Stimulated activated CD4-positive, alpha-beta T cell treated with anti-CD3 and anti-CD28 coated beads, TNF-alpha, amount 100 ng/mL, for 1 hour (primary cell): ENCODE measurements around the gene SKI.
A peak's percentile ranks its signal among the peaks of the same experiment; 100 is the strongest.
"Not testable (repeated sequence)": the region's sequence is repeated elsewhere in the genome, so short reads cannot be mapped to it uniquely, and the experiment has no call there.

Experiments
- DNase-seq, 3 donors: peaks; one replicate each; pipeline ENCODE4 v3.0.0-alpha.2; 2020; ENCODE audit warnings: low read depth in 3 of 3, low spot score in 1 of 3

The SKI gene

DNA sequence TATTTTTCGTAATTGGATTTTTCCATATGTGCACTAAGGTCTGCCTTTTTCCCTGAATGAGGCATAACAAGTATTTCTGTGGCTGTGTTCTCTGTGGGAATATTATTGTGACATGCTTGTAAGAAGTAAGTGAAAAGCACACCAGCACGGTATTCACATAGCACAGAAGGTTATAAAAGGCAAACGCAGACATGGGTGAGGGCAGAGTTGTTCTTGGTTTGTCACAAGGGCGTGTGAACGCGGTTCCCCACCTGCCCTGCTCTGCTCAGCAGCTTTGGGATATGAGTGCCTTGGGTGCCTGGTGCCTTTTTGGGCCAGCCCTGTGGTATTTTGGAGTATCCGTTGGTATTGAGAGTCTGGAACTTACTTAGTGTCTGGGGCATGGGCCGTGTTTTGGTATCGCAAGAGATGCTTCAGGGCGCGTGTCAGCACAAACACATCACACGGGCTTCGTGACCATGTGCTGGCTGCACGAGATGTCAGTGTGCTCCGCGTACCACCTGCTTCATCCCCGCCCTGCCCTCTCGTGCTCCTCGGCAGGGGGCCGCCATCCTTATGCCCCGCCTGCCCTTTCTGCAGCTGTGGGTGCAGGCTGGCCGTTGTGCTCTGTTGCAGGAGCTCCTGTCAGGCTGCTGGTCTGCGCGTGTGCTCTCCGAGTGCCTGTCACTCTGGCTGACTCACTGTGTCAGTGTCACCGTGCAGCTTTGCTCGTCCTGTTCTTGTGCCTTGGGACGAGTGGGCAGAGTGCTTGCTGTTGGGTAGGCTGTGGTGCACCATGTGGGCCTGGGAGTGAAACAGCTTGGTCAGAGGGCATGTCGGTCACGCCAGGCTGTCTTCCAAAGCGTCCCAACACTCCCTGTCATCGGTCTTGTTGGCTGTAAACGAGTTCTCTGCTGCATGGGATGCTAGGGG is 15.0 kb downstream of the SKI start:
- no peak for DNase-seq

DNA sequence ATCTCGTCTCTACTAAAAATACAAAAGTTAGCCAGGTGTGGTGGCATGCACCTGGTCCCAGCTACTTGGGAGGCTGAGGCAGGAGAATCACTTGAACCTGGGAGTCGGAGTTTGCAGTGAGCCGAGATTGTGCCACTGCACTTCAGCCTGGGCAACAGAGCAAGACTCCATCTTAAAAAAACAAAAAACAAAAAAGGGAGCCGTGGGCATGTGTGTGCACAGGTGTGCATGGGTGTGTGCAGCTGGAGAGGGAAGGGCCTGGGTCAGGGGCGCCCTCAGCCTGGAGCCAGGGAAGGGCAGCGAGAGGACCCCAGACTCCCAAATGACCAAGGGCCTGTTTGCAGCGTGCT is 18.9 kb downstream of the SKI start:
- DNase-seq, result not testable (repeated sequence)

DNA sequence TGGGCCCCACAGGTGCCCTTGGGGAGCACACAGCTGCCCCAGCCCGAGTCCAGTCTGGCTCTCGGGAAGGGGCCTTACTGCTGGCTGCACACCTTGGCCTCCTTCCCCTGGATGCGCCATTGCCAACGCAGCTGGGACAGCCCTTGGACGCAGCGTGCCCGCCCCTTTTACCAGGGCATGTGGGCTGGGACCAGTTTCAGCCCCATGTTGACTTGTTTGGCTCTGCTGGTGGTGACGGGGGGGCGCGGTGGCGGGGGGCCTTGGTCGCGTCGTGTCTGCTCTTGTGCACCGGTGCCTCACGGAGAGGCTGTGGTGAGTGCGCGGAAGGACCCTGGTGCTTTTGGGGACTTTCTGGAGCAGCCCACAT is 19.6 kb downstream of the SKI start:
- no peak for DNase-seq

DNA sequence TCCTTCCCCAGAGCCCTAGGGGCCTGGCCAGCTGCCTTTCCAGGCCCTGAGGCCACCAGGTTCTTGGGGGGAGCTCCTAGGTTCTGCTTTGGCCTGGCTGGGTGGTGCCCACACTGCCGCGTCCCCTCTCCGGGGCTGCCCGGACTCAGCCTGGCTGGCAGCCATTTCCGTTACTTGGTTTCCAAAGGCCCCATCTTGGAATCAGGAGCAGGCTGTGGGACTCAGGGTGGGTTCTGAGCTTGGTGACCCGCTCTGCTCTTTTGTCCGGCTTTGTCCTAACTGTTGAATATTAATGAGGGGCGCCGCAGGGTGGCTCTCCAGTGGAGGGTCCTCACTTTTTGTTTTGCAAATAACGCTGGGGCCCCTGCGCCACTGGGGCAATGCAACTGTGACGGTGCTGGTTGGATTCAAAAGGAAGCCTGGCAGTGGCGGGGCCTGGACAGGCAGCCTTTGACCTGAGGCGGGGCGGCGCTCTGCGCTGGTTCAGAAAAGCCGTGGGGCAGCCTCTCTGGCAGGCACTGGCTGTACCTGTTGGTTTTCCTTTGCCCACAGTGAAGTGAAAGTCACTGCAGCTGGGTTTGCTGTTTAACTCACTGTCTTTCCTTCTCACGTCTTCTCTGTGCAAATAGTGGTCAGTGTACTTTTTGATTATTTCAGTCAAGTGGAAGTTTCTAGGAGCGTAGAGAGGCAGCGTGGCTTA is 20.2 kb downstream of the SKI start:
- DNase-seq, result no peak

DNA sequence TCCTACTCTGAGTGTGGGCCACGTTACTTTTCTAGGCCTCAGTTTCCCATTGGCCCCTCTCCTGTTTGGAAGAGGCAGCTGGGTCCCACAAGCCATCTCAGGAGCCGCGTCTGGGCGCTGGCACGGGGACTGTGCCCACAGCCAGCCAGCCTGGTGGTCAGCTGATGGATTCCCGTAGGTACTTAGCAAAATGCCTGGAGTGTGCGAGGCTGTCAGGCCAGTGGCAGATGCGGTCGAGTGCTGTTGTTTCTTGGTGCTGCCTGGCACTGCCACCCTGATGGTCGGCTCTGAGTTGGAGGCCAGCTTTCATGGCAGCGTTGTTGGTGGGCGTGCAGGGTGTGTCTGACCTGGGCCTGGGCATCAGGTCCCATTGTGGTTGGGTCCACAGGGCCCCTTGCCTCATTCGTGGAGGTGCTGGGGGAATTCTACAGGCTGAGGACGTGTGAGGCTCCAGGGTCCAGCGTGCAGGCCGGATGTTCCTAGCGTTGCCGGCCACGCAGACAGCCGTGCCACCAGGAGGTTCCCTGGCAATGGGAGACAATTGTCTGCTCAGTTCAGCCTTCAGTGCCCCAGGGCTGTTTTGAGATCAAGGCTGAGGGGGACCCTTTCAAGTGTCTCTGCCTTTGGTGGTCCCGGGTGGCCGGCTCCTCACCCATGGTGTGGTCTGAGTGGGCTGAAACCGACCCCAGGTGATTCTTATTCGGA is 20.9 kb downstream of the SKI start:
- no peak for DNase-seq

DNA sequence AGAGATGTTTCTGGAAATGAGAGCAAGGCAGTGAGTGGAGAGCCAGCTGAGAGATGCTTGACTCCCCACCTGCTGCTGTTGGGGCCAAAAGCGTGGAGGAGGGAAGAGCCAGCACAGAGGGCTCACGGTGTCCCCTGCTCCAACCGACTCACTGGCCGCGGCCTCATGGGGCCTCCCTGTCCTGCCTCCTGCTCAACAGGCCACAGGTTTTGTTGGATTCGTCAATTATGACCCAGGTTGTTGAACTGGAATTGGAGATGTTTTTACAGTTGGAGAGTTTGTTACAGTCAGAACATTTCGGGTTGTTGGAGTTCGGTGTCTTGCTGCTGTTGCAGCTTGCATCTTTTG is 21.4 kb downstream of the SKI start:
- DNase-seq, result no peak

DNA sequence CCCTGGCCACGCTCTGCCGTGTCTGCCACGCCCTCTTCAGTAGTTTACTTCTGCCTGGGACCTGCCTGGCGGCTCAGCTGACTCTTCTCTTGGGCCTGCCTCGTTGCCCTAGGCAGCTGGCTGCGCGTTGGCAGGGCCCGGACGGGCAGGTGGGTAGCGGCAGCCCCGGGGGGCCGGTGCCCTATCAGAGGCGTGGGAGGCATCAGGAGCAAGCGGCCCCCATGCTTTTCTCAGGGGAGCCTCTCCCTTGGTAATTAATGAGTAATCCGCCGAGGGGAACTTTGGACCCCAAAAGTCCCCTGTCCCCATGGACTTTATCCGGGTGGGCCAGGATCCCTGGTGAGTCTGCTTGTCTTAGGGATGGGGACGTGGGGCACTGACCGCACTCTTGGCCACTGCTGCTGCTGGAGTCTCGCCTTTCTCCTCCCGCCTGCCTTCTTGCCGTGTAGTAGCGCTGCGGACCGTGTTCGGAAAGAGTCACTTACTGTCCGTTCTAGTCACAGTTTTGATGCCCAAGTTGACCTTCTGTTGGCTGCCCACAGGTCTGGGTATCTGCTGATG is 22.7 kb downstream of the SKI start:
- DNase-seq, result no peak

DNA sequence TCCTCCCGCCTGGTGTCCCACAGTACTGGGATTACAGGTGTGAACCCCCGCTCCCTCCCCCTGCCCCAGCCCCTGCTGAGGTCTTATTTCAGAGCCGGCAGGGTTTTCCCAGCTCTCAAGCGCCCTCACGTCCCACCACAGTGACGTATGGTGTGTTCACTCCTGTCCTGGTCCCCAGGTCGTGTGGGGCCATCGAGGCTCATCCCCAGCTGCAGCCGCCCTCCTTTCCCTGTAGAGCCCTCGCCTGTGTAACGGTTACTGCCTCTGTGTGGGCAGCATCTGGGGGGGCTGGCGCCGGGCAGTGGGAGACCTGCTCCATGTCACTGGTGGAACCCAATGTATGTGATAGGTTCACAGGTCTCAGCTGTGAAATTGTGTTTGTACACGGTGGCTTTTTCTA is 23.2 kb downstream of the SKI start:
- no peak for DNase-seq

DNA sequence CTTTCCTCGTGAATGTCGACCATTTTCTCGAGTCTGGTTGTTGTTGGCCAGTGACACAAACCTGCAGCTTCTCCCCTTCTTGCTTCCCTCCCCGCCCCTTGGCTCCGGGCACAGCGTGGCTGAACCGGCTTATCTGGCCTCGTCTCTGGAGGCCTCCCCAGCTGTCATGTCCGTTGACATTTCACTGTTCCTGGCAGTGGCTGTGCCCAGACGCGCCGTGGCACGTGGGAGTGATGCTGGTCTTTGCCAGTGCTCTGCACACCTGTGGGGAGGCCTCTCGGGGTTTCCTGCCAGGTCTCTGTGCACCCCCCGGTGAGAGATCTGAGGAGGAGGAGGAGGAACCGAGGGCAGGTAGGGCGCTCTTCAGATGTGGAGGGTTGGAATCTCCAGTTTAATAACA is 23.7 kb downstream of the SKI start:
- DNase-seq, result no peak

DNA sequence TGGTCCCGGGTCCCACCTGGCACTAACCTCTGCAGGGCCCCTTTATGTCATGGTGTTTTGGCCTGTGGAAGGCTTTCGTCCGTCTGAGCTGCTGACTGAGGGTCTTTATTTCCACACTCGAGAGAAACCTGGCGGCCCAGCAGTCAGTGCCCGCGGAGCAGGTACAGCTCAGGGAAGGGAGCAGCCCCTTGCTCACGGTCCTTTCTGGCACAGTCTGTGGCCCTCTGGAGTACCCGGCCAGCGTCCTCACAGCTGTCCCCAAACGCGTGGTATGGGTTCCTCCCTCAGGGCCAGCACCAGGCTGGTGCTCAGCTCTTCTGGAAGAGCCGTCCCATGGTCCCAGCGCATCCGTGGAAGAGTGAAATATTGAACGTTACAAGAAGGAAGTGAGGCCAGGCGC is 24.3 kb downstream of the SKI start:
- no peak for DNase-seq

DNA sequence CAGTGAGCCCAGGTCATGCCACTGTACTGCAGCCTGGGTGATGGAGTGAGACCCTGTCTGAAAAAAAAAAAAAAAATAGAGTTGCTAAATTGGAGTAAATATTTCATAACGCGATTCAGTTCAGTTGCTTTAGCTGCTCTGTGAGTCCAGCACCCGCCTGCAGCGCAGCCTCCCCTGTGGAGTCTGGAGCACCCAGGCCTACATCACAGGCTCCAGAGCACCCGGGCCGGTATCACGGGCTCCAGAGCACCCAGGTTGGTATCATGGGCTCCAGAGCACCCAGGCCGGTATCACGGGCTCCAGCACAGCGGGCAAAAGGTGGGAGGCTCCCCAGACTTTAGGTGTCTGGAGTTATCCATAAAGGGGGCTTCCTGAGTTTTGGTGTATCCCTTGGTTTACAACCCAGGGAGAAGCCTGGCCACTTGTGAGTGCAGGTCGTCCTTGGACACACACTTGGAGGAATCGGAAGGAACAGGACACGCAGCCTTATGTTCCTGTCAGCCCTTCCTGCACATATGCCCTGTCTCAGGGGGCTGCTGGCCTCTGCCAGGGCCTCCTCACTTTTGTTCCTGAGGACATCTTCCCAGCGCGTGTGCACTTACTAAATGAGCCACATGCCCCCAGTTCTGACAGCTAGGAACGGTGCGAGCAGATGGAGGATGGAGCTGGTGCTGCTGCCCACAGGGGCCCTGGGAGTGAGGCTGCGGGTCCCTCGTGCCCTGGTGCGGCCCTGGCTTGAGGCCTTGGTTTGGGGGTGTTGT is 25.1 kb downstream of the SKI start:
- DNase-seq, result no peak

DNA sequence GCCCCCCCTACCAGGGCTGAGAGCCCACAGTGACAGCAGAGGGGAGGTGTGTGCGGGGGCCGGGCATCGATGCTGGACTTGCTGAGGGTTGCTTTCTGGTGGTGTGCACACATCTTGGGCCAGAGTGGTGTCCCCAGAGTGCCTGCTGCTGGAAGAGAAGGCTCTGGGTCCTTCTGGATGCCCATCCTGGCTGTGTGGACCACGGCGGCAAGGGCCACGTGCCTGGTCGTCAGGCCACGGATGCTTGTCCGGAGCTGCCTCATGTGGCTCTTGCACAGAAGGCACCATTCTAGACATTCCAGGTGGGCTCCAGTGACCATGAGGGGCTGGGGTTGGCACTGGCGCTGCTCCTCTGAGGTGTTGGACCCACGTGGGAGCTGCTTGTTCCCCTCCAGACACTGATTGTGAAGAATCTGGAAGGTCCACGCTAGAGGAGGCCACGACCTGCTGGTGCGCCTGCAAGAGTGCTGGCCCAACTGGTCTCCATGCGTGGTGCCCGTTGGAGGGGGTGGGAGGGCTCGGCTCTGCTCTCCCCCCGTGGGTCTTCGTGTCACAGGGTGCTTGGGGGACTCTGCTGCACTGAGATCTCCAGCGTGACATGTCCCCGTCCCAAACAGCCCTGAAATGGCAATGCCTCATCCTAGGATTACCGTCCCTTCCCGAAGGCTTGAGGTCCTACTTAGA is 25.8 kb downstream of the SKI start:
- DNase-seq, result no peak

DNA sequence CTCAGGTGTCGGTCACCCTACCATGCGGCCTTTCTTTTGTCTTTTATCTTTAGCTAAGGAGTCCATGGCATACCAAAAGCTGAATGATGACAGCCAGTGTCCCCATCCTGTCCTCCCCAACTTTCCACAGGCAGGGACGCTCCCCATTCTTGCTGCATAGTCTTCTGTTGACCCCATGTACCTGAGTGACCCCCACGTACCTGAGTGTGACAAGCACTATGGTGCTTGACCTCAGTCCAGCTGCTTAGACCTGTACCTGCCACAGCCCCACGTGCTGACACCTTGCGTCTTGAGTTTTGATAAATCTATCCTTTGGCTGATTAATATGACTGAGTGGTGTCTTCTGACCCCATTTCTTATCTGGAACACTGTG is 26.9 kb downstream of the SKI start:
- no peak for DNase-seq

DNA sequence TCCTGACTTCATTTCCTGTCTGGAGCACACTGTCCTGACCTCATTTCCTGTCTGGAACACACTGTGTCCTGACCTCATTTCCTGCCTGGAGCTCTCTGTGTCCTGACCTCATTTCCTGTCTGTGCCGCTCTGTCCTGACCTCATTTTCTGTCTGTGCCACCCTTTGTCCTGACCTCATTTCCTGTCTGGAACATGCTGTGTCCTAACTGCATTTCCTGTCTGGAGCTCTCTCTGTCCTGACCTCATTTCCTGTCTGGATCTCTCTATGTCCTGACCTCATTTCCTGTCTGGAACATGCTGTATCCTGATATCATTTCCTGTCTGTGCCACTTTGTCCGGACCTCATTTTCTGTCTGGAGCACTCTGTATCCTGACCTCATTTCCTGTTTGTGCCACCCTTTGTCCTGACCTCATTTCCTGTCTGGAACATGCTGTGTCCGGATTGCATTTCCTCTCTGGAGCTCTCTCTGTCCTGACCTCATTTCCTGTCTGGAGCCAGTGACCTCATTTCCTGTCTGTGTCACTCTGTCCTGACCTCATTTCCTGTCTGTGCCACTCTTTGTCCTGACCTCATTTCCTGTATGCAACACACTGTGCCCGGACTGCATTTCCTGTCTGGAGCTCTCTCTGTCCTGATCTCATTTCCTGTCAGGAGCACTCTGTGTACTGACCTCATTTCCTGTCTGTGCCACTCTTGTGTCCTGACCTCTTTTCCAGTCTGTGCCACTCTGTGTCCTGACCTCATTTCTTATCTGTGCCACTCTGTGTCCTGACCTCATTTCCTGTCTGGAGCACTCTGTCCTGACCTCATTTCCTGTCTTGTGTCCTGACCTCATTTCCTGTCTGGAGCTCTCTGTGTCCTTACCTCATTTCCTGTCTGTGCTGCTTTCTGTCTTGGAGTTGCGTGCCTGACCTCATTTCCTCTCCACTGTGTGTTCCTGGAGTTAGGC is 27.6 kb downstream of the SKI start:
- peak in 2 of 3 donors; percentile 48 to 58 for DNase-seq

DNA sequence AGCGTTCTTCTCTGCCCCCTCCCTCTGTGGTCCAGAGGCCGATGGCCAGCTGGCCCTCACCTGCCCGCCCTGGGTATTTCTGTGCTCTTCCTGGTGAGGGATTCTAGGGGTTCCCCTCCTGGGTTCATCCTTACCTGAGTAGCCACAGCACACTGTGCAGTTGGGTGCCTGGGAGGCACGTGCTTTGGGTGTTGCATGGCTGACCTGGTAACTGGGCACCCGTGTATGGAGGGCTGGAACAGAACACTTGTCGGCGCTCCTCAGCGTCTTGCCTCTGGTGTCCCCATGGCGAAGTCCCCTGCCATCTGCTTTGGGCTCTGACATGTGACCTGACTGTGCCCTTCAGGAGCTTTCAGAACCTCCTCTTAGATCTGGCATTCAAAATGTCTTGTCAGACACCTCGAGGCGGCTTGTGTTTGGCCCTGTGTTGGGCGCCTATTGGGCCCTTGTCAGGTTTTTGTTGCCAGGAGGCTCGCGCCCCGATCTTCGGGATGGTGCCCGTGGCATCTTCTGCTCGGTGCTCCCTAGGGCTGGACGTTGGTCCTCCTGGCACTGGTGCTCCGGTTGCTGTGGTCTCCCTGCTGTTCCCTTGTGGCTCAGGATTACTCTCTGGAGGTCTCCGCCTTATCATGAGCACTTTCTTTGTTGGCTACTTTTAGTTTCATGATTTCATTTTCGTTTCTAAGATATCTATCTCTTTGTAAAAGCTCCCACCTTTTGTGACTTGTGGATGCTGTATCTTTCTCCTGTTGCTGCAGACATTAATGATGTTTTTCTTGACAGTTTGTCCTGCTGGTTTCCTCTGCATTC is 28.5 kb downstream of the SKI start:
- DNase-seq, result no peak

DNA sequence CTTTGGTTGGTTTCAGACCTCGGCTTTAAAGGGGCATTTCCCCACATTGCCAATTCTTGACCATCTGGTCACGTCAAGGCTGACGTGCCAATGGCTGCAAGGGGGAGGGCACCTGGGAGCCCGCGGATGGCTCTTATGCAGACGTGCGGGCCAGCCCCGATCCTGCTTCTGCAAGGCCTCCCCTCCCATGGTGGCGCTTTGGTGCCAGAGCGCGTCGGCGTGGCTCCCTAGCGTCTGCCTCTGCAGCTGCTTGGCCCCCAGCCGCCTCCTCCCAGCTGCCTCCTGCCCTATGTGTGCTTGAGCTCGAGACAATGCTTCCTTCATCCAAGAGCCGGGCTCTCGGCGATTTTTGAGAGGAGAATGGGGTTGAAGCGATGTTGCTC is 29.1 kb downstream of the SKI start:
- no peak for DNase-seq

DNA sequence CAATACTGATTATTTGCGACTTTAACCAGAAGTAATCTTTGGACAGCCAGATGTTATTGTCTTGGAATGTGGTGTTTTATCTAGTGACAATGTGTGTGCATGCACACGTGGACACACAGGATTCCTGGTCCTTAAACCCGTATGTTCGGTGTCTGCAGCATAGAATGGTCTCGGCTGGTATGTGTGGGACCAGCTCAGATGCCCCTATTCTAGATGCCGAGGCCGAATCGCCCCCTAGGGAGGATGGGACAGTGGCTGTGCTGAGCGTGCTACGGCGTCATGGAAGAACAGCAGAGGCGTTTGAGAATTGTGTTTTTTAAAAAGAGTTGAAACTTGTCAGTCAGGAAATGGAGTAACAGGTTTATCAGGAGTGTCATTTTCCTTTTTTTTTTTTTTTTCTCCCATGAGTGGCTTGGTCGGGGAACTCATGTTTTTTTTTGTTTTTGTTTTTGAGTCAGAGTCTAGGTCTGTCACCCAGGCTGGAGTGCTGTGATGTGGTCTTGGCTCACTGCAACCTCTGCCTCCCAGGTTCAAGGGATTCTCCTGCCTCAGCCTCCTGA is 30.1 kb downstream of the SKI start:
- no peak for DNase-seq

DNA sequence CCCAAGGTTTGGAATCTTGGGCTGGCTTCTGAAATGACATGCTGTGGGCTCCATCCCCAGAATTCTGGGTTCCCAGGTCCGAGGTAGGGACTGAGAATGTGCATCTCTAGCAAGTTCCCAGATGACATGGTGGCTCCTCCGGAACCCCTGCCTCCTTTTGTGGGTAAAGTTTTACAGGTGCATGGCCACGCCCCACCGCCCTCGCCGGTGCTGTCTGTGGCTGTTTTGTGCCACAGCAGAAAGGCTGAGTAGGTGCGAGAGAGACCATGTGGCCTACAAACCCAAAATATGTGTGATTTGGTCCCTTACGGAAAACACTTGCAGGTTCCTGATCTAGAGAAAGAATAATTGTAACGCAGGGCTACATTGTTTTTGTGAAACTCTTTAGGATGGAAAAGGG is 30.9 kb downstream of the SKI start:
- DNase-seq, result peak in 2 of 3 donors; percentile 29 to 35
